ENCODE measurements around the gene FER.
"Not testable (repeated sequence)": the region's sequence is repeated elsewhere in the genome, so short reads cannot be mapped to it uniquely, and the experiment has no call there.

The FER gene

GRCh38 chr5:108899244-108899643 is 151.5 kb downstream of the FER start:
- DNase-seq = not testable (repeated sequence)

GRCh38 chr5:108900668-108901067 is 153.0 kb downstream of the FER start:
- DNase-seq = no peak

- DNase-seq = no peak
Measured at GRCh38 chr5:108905805-108906204, 158.1 kb downstream of the FER start.

DNA sequence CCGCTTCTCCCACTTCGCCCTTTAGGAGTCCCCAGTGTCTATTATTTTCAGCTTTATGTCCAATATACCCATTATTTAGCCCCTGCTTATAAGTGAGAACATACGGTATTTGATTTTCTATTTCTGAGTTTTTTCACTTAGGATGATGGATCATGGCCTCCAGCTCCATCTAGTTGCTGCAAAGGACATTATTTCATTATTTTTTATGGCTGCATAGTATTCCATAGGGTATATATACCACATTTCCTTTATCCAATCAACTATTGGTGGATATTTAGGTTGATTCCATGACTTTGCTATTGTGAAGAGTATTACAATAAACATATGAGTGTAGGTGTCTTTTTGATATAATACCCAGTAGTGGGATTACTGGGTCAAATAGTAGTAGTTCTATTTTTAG is 162.9 kb downstream of the FER start:
- DNase-seq = no peak

DNA sequence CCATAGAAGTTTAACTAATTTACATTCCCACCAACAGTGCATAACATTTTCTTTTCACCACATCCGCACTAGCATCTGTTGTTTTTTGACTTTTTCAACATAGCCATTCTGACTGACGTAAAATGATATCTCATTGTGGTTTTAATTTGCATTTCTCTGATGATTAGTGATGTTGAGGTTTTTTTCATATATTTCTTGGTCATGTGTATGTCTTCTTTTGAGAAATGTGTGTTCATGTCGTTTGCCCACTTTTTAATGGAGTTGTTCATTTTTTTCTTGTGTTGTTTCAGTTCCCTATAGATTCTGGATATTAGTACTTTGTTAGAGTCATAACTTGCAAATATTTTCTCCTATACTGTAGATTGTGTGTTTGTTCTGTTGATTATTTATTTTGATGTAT is 163.4 kb downstream of the FER start:
- no peak for DNase-seq

- no peak for DNase-seq
Measured at GRCh38 chr5:108917596-108917995, 169.9 kb downstream of the FER start.

GRCh38 chr5:108919591-108920326 is 172.1 kb downstream of the FER start:
- no peak for DNase-seq

GRCh38 chr5:108924457-108924961 is 176.8 kb downstream of the FER start:
- DNase-seq = no peak

DNA sequence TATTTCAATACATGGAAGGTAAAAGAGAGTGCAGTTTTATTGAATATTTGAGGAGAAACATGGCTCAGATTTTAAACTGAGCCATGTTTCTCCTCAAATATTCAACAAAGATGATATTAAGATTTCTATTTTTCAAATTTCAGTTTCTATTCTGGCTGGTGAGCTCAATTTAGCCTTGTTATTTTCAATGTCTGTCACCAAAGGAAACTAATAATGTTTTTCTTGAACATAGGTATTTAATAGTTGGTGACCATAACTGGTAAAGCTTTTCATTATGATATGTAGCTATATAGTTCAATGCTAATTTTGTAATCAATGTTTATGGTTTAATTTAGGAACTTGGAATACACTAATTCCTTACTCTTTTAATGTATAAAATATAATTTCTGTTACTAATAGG is 177.4 kb downstream of the FER start:
- no peak for DNase-seq

DNA sequence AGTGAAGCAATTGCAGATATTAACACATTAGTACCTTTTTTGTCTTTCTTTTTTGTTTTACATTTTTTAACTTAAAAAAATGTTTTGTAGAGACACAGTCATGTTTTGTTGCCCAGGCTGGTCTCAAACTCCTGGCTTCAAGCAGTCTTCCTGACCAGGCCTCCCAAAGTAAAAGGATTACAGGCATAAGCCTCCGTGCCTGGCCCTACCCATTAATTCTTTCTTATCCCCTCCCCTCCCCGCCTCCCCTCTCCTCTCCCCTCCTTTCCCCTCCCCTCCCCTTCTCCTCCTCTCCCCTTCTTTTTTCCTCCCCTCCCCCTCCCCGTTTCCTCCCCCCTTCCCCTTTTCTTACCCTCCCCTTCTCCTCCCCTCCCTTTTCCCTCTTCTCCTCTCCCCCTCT is 182.4 kb downstream of the FER start:
- DNase-seq = no peak

DNA sequence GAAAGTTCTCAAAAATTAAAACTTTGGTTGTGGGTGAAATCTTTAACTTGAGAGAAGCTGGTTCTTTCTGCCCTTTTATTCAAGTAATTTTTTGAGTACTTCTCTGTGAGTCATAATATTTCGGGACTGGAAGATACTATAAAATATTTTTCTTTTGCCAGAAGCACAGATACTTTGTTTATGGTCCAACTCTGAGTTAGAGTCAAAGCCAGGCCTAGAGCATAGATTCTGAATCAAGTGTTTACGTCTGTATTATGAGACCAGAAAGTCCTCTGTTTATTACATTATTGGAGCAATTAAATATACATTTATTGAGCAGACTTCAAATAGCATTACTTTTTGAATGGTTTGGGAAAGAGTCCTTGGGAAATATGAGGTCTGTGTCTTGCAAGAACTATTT is 187.9 kb downstream of the FER start:
- DNase-seq = no peak

- DNase-seq = no peak
Measured at GRCh38 chr5:108937221-108937620, 189.5 kb downstream of the FER start.

GRCh38 chr5:108940506-108940905 is 192.8 kb downstream of the FER start:
- DNase-seq = no peak

DNA sequence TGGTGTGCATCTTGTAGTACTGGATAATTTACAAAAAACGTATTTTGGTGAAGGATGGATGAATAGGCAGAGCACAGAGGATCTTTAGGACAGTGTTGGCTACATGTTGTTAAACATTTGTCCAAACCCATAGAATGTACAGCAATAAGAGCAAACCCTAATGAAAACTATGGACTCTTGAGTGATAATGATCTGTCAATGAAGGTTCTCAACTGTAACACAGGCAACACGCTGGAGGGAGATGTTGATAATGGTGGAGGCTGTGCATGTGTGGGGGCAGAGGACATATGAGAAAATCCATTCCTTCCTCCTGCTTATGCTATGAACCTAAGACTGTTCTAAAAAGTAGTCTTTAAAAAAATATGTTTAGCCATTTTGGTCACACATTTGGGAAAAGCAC is 194.0 kb downstream of the FER start:
- no peak for DNase-seq

DNA sequence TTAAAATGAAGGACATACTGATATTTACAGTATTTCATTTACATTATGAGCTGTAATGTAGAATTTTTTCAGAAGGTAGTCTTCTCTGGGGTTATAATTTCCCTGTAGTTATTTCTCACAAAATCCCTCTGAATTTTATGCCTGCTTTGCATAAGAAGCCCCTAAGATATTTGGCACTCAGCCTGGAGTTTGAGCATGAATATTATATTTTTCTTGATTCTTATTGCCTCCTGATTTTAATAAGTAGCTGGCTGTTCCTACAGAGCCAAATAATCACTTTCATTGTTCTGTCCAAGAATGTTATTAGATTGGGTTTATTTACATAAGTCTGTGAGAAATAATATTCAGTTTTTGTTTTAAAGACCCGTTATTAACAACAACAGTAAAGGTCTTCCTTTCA is 195.0 kb downstream of the FER start:
- no peak for DNase-seq

GRCh38 chr5:108945094-108945493 is 197.4 kb downstream of the FER start:
- no peak for DNase-seq

GRCh38 chr5:108946008-108946407 is 198.3 kb downstream of the FER start:
- DNase-seq = no peak

DNA sequence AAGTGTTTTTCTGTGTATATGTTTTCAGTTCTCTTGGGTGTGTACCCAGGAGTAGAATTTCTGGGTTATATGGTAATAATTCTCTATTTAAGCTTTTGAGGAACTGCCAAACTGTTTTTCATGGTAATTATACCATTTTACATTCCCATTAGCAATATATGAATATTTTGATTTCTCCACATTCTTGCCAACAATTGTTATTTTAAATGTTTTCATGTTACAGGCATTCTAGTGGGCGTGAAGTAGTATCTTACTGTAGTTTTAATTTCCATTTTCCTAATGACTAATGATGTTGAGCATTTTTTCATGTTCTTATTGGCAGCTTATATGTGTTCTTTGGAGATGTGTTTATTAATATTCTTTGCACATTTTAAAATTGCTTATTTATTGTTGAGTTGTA is 199.5 kb downstream of the FER start:
- DNase-seq = no peak

GRCh38 chr5:108950276-108950675 is 202.6 kb downstream of the FER start:
- no peak for DNase-seq

GRCh38 chr5:108953940-108954339 is 206.2 kb downstream of the FER start:
- DNase-seq = no peak

GRCh38 chr5:108957333-108957732 is 209.6 kb downstream of the FER start:
- no peak for DNase-seq

DNA sequence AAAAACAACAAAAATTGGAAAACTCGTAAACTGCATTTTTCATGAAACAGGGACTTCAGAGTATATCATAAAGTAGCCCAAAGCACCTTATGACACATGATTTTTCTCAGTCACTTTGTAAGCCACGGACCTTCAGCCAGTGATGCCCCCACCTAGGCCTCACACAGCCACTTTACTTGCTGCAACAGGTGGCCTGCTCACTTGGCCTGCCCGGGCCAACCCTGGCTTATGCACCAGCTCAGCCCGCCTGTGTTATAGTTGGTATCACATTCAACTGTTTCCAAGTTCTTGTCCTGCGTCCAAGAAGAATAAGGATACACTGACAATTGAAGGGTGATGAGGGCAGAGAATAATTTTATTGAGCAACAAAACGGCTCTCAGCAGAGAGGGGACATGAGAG is 219.2 kb downstream of the FER start:
- DNase-seq = no peak

DNA sequence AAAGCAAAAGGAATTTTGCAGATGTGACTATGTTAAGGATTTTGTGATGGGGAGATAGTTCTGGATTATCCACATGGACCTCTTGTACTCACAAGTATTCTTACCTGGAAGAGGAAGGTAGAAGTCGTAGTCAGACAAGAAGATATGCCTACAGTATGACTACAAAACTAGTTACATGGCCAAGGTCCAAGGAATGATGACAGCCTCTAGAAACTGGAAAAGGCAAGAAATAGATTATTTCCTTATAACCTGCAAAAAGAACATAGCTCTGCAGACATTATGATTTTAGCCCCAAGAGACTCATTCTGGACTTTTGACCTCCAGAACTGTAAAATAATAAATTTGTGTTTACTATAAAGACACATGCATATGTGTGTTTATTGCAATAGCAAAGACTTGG is 226.9 kb downstream of the FER start:
- DNase-seq = no peak

GRCh38 chr5:108975697-108976096 is 228.0 kb downstream of the FER start:
- DNase-seq = no peak

DNA sequence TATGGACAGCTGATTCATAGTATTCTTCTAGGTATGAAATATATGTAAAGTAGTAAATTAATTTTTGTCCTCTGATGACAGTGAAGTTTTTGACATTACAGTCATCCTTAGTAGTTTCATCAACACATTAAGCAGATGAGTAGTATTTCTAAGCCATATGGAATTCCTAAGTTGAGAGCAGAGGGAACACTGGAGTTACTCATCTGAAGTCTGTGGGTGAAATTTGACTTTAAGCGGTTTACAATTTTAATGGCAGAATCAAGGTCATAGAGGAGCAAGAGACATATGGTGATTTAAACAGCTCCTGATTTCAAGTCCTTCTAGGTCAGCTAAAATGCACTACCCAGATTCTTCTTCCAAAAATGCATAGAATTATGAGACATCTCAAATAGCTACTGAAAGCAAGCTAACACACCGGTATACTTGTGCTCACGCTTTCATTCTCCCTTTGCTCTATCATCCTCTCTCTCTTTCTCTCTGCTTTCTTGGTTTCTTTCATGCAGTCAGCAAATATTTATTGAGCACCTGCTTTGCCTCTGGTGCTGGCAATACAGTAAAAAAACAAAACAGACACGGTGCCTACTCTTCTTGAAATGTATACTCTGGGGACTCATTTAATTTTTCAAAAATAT is 235.9 kb downstream of the FER start:
- DNase-seq = no peak

Measured in NCI-H526 (cell line).